ENCODE results near the gene NSD2. TPM values are rescaled to one million over a fixed set of nuclear protein-coding genes. Genes with fewer than 3 reads are reported as not detected.
A peak's percentile ranks its signal among the peaks of the same experiment; 100 is the strongest.

NSD2 gene
- total RNA-seq, 6 experiments from 2014 or later, result 65.2 to 121 (median 109) TPM

DNA sequence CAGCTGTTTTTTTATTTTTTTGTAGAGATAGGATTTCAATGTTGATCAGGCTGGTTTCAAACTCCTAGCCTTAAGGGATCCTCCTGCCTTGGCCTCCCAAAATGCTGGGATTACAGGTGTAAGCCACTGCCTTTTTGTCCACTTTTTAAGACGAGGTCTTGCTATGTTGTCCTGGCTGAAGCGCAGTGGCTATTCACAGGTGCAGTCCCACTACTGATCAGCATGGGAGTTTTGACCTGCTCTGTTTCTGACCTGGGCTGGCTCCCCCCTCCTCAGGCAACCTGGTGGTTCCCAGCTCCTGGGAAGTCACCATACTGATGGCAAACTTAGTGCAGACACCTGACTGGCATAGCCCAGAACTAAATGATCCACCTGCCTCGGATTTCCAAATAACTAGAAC, 2.3 kb upstream of the NSD2 start:
- TF ChIP-seq, protein P1, sequence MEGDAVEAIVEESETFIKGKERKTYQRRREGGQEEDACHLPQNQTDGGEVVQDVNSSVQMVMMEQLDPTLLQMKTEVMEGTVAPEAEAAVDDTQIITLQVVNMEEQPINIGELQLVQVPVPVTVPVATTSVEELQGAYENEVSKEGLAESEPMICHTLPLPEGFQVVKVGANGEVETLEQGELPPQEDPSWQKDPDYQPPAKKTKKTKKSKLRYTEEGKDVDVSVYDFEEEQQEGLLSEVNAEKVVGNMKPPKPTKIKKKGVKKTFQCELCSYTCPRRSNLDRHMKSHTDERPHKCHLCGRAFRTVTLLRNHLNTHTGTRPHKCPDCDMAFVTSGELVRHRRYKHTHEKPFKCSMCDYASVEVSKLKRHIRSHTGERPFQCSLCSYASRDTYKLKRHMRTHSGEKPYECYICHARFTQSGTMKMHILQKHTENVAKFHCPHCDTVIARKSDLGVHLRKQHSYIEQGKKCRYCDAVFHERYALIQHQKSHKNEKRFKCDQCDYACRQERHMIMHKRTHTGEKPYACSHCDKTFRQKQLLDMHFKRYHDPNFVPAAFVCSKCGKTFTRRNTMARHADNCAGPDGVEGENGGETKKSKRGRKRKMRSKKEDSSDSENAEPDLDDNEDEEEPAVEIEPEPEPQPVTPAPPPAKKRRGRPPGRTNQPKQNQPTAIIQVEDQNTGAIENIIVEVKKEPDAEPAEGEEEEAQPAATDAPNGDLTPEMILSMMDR (IDR thresholded peaks at IDR 0.05), result no peak
- Mint-ChIP-seq H3K9me3 (no peaks in the 10 kb centered on the region), H3K27ac (no peak overlapping the region)

DNA sequence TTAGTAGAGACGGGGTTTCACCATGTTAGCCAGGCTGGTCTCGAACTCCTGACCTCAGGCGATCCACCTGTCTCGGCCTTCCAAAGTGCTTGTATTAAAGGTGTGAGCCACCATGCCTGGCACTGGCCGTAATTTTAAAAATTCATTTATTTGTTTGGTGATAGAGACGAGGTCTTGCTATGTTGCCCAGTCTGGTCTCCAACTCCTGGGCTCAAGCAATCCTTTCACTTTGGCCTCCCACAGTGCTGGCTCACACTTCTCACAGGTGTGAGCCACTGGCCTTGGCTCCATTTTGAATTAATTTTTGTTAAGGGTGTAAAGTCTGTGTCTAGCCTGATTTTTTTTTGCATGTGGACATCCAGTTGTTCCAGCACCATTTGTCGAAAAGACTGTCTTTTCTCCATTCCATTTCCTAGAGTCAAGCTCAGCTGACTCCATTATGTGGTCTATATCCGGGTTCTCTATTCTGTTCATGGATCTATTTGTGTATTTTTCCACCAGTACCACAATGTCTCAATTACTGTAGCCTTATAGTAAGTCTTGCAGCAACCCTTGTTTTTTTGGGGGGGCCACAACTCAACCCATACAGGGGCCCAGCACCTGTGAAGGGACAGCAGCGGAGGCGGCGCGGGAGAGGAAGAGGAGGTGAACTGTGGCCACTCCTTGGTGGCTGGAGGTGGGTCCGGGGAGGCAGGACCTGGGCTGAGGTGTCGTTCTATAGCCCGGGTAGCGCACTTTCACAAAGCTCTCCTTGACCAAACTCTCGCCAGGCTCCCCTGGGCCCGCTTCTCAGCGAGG, 1.5 kb upstream of the NSD2 start:
- Mint-ChIP-seq H3K9me3 (no peaks in the 10 kb centered on the region), H3K27me3 (ENCODE audit: insufficient read depth) (peaks cover 4% of the 10 kb centered on the region; the same call in 1 of the 2 replicates), H3K4me3 (peak overlapping the region; percentile 86), H3K27ac (peak overlapping the region; percentile 80), H3K4me1 (ENCODE audit: low read depth) (peaks cover 34% of the 10 kb centered on the region), H3K36me3 (ENCODE audit: low read depth) (peaks cover 13% of the 10 kb centered on the region; the same call in 1 of the 2 replicates)
- TF ChIP-seq, protein P1 (IDR thresholded peaks at IDR 0.05), result no peak
- DNase-seq, result no peak

More for the DNA sequence above, 2.3 kb upstream of the NSD2 start:
- Mint-ChIP-seq H3K4me3 (no peak overlapping the region), H3K4me1 (ENCODE audit: low read depth) (peaks cover 26% of the 10 kb centered on the region), H3K36me3 (ENCODE audit: low read depth) (peaks cover 7% of the 10 kb centered on the region; the same call in 1 of the 2 replicates), H3K27me3 (ENCODE audit: insufficient read depth) (peaks cover 4% of the 10 kb centered on the region; the same call in 1 of the 2 replicates)
- no peak for DNase-seq

DNA sequence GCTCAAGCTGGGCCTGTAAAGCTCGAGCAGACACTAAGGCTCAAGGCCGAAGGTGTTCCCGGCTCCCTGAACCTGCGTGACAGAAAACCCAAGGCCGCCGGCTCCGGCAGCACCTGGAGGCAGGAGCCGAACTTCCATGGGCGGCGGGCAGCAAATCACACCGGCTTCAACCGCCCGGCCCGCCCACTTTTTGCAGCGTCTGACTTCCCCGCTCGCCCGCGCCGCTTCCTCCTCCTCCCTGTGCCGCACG, 940 bp upstream of the NSD2 start:
- Mint-ChIP-seq H3K4me1 (ENCODE audit: low read depth) (peaks cover 37% of the 10 kb centered on the region), H3K27ac (peak overlapping the region; percentile 80), H3K36me3 (ENCODE audit: low read depth) (peaks cover 13% of the 10 kb centered on the region; the same call in 1 of the 2 replicates), H3K27me3 (ENCODE audit: insufficient read depth) (peaks cover 4% of the 10 kb centered on the region; the same call in 1 of the 2 replicates), H3K9me3 (no peaks in the 10 kb centered on the region), H3K4me3 (peak overlapping the region; percentile 86)
- peak; percentile 67 for DNase-seq
- TF ChIP-seq, protein P1 (IDR thresholded peaks at IDR 0.05), result no peak

DNA sequence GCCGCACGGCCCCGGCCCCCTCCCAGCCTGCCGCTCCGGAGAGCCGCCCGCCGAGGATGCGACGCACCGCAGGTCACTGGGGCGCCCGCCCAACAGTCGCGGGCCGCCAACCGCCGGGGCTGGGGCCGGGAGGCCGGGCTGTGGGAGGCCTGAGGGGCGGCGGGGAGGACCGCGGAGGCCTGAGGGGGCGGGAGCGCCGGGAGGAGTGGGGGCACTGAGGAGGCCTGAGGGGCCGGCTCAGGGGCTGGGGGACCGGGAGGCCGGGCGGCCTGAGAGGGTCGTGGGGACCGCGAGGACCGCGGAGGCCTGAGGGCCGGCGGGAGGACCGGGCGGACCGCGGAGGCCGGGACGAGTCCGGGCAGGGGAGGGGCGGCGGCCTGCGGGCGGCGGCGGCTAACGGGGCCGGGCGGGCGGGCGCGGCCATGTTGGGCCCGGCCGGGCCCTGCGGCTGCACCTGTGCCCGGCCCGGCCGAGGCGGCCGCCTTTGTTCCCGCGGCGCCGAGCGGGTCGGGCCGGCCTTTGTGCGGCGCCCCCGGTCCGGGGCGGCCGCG, 353 bp downstream of the NSD2 start:
- H3K27ac Mint-ChIP-seq, result no peak overlapping the region
- TF ChIP-seq, protein P1 (IDR thresholded peaks at IDR 0.05), result no peak
- peaks cover under 1% of the 10 kb centered on the region; the same call in 1 of the 2 replicates for H3K27me3 Mint-ChIP-seq (ENCODE audit: insufficient read depth)
- H3K9me3 Mint-ChIP-seq, result no peaks in the 10 kb centered on the region
- peaks cover 13% of the 10 kb centered on the region; the same call in 1 of the 2 replicates for H3K36me3 Mint-ChIP-seq (ENCODE audit: low read depth)
- DNase-seq, result no peak
- peaks cover 42% of the 10 kb centered on the region for H3K4me1 Mint-ChIP-seq (ENCODE audit: low read depth)
- H3K4me3 Mint-ChIP-seq, result no peak overlapping the region

DNA sequence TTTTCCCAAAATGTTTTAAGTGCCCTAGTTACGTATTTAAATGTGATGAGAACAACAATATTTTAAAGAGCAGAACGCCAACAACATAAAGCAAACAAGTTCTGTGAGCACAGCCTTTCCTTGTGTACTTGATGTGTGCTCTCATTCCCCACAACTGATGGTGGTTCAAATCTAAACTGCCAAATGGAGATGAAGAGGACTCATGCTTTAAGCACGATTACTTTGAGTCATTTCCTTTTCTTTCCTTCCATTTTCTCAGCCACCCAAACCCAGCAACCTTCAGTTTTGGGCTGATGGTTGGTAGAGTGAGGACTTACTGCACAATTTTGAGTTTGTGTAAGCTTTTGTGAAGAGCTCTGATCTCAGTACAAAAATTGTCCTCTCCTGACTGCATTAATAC, 1.7 kb downstream of the NSD2 start:
- Mint-ChIP-seq H3K27ac (peak overlapping the region; percentile 94), H3K36me3 (ENCODE audit: low read depth) (peaks cover 21% of the 10 kb centered on the region), H3K4me1 (ENCODE audit: low read depth) (peaks cover 55% of the 10 kb centered on the region), H3K4me3 (peak overlapping the region; percentile 94), H3K27me3 (ENCODE audit: insufficient read depth) (no peaks in the 10 kb centered on the region), H3K9me3 (no peaks in the 10 kb centered on the region)
- TF ChIP-seq, protein P1 (IDR thresholded peaks at IDR 0.05), result no peak
- DNase-seq, result peak; percentile 79

Measured in HFFc6 (cell line).